Fibroblast of lung (primary cell): ENCODE results near the gene HABP2.

ENCODE experiments used
- EZH2 ChIP-seq: IDR thresholded peaks from 2 replicates; pipeline ENCODE4 v1.5.1; 2012; ENCODE audit warnings: low read length, control low read depth, mild to moderate bottlenecking; ENCODE audit errors: missing control alignments
- TF ChIP-seq, protein P1 (sequence below), 2 donors: IDR thresholded peaks in 1 of 2; conservative IDR thresholded peaks in 1 of 2; 1 replicate in 1 of 2; 2 replicates in 1 of 2; pipeline ENCODE4 v1.5.1; 2011 to 2012; ENCODE audit warnings: low read length in 2 of 2, control low read depth in 1 of 2, inconsistent platforms in 1 of 2, low read depth in 1 of 2, mild to moderate bottlenecking in 1 of 2

DNA sequence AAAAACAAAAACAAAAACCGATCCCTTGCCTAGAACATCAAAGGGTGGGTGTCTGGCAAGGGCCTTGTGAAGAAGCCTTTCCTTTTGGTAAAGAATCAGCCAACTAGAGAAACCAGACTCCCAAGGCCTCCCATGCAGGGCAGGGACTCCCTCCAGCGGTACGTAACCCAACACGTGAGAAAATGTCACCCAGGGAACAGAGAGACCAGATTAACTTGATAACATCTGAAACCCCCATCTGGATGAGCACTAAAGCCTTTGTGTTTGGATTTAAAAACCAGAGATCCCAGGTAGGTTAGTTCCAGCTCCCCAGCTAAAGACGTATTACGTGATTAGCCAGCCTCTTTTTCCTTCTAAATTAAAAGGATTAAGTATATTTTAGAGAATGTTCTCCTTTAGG lies 3.0 kb upstream of the HABP2 start:
- TF ChIP-seq, protein P1, sequence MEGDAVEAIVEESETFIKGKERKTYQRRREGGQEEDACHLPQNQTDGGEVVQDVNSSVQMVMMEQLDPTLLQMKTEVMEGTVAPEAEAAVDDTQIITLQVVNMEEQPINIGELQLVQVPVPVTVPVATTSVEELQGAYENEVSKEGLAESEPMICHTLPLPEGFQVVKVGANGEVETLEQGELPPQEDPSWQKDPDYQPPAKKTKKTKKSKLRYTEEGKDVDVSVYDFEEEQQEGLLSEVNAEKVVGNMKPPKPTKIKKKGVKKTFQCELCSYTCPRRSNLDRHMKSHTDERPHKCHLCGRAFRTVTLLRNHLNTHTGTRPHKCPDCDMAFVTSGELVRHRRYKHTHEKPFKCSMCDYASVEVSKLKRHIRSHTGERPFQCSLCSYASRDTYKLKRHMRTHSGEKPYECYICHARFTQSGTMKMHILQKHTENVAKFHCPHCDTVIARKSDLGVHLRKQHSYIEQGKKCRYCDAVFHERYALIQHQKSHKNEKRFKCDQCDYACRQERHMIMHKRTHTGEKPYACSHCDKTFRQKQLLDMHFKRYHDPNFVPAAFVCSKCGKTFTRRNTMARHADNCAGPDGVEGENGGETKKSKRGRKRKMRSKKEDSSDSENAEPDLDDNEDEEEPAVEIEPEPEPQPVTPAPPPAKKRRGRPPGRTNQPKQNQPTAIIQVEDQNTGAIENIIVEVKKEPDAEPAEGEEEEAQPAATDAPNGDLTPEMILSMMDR (conservative IDR thresholded peaks at IDR 0.05 in 1 of 2, IDR thresholded peaks at IDR 0.05 in 1 of 2; ENCODE audit: low read depth in 1 of 2, low read length in 2 of 2): no peak
- TF ChIP-seq EZH2: no peak
